ENCODE data around the gene GSTA1.
A peak's percentile ranks its signal among the peaks of the same experiment; 100 is the strongest.
"Not testable (repeated sequence)": the region's sequence is repeated elsewhere in the genome, so short reads cannot be mapped to it uniquely, and the experiment has no call there.

GSTA1 gene

GRCh38 chr6:52761673-52762491 lies 41.7 kb downstream of the GSTA1 start:
- not testable (repeated sequence) for DNase-seq (ENCODE audit: low read depth); H3K4me3 ChIP-seq (ENCODE audit: control insufficient read depth, low read depth, low read length)

- no peak for TF ChIP-seq CTCF (conservative IDR thresholded peaks at IDR 0.05; ENCODE audit: control insufficient read depth, insufficient read depth, low read depth, low read length)
- no peak overlapping the region for H3K4me3 ChIP-seq (ENCODE audit: control insufficient read depth, low read depth, low read length)
- no peak for DNase-seq (ENCODE audit: low read depth)
Measured at GRCh38 chr6:52760105-52760765, 43.4 kb downstream of the GSTA1 start.

GRCh38 chr6:52759085-52759484 lies 44.5 kb downstream of the GSTA1 start:
- H3K4me3 ChIP-seq (ENCODE audit: control insufficient read depth, low read depth, low read length): no peak overlapping the region
- TF ChIP-seq CTCF (conservative IDR thresholded peaks at IDR 0.05; ENCODE audit: control insufficient read depth, insufficient read depth, low read depth, low read length): no peak
- DNase-seq (ENCODE audit: low read depth): no peak

- peak; percentile 80 for DNase-seq (ENCODE audit: low read depth)
- H3K4me3 ChIP-seq (ENCODE audit: control insufficient read depth, low read depth, low read length): not testable (repeated sequence)
Measured at GRCh38 chr6:52757651-52758338, 45.8 kb downstream of the GSTA1 start.

- TF ChIP-seq CTCF (conservative IDR thresholded peaks at IDR 0.05; ENCODE audit: control insufficient read depth, insufficient read depth, low read depth, low read length): no peak
- DNase-seq (ENCODE audit: low read depth): no peak
Measured at GRCh38 chr6:52754443-52754842, 49.2 kb downstream of the GSTA1 start.

GRCh38 chr6:52753137-52753536 lies 50.5 kb downstream of the GSTA1 start:
- peak; percentile 48 for DNase-seq (ENCODE audit: low read depth)
- H3K4me3 ChIP-seq (ENCODE audit: control insufficient read depth, low read depth, low read length): not testable (repeated sequence)

More at GRCh38 chr6:52754443-52754842, 49.2 kb downstream of the GSTA1 start:
- no peak overlapping the region for H3K4me3 ChIP-seq (ENCODE audit: control insufficient read depth, low read depth, low read length)

- no peak overlapping the region for H3K4me3 ChIP-seq (ENCODE audit: control insufficient read depth, low read depth, low read length)
- no peak for DNase-seq (ENCODE audit: low read depth)
- no peak for TF ChIP-seq CTCF (conservative IDR thresholded peaks at IDR 0.05; ENCODE audit: control insufficient read depth, insufficient read depth, low read depth, low read length)
Measured at GRCh38 chr6:52752310-52752709, 51.3 kb downstream of the GSTA1 start.

GRCh38 chr6:52749556-52750152 lies 54.0 kb downstream of the GSTA1 start:
- no peak for DNase-seq (ENCODE audit: low read depth)

GRCh38 chr6:52747301-52747700 lies 56.3 kb downstream of the GSTA1 start:
- DNase-seq (ENCODE audit: low read depth): not testable (repeated sequence)

More at GRCh38 chr6:52749556-52750152, 54.0 kb downstream of the GSTA1 start:
- H3K4me3 ChIP-seq (ENCODE audit: control insufficient read depth, low read depth, low read length): no peak overlapping the region
- TF ChIP-seq CTCF (conservative IDR thresholded peaks at IDR 0.05; ENCODE audit: control insufficient read depth, insufficient read depth, low read depth, low read length): no peak

More at GRCh38 chr6:52747301-52747700, 56.3 kb downstream of the GSTA1 start:
- H3K4me3 ChIP-seq (ENCODE audit: control insufficient read depth, low read depth, low read length): not testable (repeated sequence)
